ENCODE measurements around the gene TPPP.

TPPP gene

DNA sequence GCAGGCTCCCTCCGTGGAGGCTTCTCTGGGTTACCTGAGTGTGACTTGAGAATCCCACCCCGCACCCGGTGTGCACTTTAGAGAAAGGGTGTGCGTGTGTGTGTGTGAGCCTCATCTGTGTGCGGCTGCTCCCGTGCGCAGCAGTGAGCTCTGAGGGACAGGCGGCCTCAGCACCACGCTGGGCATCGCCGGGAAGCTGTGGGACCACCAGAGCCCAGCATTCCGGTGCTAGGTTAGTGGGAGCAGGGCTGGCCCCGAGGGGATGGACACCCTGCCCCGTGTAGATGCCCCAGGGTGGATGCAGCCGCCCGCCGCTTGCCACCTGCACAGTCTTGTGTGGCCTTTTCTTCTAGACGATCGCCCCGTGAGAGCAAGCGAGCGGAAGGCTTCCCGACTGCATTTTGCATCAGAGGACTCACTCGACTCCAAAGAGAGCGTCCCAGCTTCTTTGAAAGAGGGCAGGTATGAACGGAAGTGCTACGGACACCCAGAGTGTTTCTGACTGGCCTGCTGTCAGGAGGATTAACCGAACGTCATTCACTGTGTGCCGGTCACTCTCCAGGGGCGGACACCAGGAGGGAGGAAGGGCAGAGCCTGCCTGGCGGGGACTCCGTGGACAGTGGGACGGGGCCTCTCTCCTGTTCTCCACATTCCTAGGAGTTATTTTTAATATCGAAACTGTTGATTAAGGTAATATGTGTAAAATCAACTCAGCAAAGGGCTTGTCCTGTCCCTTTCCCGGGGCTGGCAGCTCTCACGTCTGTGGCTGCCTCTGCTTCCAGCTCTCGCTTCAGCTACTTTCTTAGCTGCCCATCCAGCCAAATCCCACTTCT, 68.8 kb downstream of the TPPP start:
- DNase-seq = no peak

DNA sequence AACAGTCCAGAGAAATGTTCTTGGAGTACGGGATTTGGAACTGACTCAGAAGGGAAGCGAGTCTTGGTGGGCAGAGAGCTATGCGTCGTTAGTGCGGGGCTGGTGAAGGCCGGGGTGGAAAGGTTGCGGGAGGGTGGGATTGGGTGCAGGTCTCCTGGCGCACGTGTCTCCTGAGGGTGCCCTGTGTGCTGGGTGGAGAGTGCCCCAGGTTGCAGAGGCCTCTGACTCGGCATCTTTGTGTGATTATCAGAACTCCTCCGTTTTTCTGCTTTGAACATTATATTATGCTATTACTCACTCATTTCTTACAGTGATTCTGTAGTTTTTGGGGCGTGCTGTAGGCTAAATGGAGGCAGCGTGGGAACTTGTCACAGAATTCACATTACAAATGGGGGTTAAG, 69.6 kb downstream of the TPPP start:
- DNase-seq = no peak

DNA sequence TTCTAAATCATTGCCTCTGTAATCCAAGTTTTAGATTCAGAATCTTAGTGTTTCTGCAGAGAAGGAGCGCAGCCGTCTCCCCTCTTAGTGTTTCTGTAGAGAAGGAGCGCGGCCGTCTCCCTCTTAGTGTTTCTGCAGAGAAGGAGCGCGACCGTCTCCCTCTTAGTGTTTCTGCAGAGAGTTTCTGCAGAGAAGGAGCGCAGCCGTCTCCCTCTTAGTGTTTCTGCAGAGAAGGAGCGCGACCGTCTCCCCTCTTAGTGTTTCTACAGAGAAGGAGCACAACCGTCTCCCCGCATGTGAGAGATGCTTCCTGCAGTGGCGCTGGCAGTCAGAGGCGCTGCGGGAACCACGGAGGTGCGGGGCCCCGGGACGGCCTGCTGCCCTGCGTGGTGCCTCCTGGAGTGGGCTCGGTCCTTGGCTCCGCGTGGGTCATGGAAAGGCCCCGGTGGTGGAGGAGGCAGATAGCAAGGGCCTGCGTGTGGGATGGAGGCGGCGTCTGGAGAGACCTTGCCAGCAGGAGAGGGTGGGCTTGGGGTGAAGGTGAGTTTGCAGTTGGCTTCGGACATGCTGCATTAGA, 70.1 kb downstream of the TPPP start:
- DNase-seq = no peak

DNA sequence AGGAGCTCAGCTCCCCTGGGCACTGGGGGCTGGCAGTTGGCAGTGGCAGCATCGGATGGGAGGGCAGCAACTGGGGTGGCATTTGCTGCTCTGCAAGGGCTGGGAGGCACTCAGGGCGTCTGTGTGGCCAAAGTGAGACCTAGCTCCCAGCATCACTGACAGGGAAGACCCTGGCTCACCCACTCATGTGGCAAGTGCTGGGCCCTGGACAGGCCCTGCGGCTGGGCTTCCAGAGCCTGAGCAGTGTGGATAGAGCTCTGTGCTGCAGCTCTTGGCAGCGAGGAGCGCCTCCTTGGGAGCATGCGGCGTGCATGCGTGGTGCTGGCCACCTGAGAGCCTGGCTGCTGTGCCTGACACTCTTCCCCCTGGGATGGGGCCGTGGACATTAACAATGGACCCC, 70.8 kb downstream of the TPPP start:
- DNase-seq = no peak

DNA sequence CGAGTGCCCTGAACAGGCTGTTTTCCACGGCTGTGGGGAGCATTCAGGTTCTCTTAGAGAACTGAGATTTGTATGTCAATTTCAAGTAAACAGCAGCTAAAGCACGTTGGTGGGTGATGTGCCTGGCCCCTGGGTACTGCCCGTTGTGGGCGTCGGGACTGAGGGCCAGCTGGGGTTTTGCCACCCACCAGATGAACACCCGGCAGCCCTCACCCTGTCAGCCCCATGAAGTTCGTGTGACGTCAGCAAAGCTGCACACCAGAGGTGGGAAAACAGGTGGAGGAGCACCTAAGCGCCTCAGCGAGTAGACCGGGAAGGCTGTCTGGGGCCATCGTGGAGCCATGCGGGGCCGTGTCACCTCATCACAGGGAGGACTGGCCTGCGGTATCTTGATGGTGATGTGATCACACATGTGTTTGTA, 71.8 kb downstream of the TPPP start:
- DNase-seq = no peak

DNA sequence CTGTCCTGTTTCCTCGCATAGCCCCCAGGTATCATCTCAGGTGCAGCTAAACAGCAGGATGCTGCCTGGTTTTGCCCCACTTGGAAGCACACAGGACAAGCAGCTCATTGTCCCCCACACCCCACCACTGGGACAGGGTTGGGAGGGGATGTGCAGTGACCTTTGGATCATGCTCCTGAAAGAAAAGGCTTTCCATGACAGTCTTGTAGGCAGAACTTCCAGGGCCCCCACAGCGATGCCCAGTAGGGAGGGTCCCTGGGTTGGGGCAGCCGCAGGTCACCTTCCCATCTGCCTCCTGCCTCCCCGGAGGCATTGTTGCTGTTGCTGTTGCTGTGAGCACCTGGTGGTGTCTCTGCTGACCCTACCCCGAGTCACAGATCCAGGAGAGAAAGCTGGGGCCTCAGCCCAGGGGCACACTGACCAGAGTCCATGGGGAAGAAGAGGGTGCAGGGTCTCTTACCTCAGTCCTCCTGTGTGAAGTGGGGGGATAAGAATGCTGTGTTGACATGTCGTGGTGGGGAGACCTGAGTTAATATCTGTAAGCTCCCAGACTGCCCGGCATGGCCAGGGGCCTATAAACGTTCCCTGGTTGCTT, 72.5 kb downstream of the TPPP start:
- DNase-seq = no peak

DNA sequence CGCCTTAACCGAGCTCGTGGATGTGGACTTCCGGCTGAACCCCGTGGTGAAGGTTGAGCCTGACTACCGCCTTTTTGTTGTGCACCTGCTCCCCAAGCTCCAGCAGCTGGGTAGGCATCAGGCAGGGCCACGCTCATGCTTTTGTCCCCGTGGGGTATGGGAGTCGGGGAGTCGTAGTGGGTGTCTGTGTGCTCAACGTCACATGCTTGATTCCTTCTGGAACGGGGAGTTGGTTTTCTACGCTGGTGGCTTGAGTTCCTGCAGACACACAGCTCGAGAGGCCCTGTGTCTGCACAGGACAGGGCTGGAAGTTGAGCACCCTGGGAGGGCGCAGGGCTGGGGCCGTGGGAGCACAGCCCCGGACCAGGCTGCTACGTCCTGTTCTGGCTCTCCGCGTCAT, 73.0 kb downstream of the TPPP start:
- no peak for DNase-seq

DNA sequence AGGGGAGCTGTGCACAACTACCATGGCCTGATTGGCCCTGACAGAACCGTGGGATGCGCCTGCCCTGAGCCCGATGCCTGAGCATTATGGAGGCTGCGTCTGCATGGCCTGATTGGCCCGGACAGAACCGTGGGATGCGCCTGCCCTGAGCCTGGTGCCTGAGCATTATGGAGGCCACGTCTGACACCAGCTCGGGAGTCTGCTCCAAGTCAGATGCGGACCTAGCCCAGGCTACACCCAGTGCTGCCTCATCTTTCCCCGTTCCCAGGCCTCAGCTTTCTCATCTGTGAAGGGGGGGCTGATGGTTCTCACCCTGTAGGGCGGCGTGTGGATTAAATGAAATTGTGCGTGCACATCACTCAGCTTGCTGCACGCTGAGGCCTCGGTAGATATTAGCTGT, 73.7 kb downstream of the TPPP start:
- no peak for DNase-seq

DNA sequence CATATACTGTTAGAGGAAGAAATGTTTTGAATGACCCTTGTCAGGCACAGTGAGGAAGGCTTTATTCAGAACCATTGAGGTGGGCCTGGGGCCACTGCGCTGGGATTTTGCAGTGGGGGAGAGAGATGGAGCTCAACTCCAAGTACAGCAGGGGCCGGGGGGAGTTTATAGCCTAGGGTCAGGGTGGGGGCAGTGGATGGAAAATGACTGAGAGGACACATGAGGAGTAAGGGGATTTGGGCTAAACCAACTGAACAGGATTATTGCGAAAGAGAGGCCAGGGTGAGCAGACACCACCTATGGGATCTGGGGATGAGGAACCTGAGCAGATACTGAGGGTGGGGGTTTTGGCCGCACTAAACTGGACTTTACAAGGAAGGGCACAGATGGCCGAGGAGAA, 74.7 kb downstream of the TPPP start:
- DNase-seq = no peak

DNA sequence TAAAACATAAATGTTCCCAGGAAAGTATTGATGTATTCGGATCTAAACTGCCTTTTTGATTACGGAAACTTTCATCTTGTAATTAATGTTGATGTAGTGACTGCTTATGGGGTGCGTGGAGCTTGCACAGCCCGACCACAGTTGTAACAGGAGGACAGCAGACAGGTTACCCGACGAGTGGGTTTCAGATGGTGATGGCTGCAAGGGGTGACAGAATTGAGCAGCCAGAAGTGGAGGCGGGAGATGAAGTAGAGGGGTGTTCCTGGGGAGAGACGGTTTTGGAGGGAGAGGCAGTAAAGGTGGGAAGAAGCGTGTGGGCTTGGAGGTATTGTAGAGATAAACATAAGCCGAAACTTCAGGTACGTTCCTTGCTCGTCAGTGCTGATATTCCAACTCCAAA, 75.3 kb downstream of the TPPP start:
- no peak for DNase-seq

DNA sequence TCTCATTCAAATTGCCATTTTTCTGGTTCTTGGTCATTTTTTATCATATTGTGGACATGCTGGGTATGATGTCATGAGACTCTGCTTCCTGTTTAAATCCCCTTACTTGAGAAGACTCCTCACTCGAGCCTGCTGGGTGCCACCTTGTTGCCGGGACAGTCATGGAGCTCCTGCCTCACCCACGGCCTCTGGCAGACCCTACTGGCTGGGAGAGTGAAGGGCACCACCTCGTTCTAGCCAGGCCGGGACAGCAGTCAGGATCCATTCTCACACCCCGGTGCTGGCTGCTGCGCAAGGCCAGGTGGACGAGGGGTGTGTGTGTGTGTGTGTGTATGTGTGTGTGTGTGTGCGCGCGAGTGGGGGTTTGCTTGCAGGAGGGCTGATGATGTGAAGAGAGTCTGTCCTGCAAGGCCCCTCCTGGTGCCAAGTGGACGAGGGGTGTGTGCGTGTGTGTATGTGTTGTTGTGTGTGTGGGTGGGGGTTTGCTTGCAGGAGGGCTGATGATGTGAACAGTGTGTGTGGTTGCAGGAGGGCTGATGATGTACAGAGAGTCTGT, 76.6 kb downstream of the TPPP start:
- no peak for DNase-seq

DNA sequence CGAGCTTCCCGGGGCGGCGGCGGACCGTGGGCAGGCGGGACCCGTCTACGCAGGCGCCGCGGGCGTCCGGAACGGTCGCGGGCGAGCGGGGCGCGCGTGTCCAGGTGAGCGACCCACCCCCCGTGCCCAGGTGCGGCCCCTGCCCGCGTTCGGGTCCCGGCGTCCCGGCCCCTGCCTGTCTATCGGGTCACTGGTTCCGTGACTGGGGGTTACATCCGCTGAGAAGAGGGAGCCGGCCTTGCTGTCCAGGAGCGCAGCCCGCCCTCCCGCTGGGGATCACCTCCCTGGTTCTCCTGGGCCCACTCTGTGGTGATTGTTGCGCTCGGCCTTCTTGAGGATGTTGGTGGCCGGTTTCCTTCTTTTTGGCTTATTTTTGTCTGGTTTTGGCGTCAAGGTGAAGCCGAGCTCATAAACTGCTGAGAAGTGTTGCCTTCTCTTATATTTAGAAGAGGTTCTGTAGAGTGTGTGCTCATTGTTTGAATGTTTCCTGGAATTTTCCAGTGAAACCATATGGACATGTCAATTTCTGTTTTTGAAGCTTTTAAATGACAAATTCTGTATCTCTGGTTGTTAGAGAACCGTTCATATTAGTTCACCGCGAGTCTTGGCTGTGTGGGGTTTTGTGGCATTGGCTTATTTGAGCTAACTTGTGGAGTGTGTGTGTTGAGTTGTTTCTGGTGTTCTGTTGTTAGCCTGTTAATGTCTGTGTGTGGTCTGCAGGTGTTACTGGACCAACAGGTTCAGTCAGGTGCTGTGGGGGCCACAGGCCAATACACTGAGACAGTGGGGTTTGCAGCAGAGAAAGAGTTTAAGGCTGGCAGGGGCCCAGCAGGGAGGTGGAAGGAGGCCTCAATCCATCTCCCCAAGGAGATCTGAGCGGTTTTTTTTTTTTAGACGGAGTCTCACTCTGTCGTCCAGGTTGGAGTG, 80.4 kb downstream of the TPPP start:
- no peak for DNase-seq

DNA sequence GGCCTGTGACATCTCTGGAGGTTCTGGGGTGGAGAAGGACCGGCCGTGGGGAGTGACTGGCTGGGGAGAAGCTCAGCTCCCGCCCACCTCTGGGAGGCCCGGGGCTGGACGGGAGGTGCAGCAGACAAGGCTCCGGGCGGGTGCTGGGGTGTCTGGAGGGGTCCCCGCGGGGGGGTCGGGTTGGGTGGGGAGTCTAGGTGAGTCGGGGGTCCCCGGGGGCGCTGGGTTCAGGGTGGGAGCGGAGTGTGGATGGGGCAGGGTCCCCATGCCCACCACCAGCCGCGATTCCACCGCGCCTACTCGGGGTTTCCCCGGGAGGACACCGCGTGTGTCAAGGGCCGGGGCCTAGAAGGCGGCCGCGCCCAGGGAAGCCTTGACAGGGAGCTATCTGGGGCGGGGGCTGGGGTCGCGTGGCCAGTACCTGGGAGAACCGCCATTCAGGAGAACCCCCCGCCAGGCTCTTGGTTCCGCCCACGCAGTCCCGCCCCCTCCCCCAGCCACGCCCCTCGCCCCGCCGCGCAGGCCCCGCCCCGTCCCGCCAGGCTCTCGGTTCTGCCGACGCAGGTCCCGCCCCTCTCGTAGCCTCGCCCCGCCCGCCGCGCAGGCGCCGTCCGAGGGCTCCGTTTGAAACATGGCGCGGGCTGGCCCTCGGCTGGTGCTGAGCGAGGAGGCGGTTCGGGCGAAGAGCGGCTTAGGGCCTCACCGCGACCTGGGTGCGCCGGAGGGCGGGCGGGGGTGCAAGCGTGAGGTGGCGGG, 81.2 kb downstream of the TPPP start, which contains the start of gene CEP72:
CEP72 (plus strand) TSS at position 610 of the 756 bp plus-strand sequence; CDS start at position 632, 22 bp downstream.
- DNase-seq = peak; percentile 90

DNA sequence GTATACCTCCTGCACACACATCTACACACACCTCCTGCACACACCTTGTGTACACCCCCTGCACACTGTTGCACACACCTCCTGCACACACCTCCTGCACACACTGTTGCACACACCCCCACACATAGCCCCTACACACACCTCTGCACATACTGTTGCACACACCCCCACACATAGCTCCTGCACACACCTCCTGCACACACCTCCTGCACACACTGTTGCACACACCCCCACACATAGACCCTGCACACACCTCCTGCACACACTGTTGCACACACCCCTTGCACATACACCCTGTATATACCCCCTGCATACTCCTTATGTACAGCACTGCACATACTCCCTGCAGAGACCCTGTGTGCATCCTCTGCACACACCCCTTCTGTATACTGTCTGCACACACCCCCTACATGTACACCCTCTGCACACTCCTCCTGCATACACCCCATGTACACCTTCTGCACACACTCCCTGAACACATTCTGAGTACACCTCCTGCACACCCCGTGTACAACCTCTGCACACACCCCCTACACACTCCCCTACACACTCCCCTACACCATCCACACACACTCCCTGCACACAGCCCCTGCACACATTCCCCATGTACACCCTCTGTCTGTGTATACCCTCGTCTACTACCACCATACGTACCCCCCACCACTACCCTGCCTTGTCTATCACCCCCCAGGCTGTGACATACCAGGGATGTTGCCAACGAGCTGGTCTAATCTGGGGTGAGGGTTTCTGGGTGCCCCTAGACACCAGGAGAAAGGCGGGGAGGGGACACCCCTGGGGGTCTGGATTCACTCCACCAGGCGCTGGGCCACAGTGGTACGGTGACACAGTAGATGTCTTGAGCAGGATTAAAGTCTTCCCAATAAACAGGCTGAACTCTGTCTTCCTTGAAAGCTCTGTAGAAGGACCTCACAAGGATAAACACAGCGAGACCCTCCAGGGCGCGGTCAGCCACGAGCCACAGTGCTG, 82.1 kb downstream of the TPPP start:
- DNase-seq = no peak

DNA sequence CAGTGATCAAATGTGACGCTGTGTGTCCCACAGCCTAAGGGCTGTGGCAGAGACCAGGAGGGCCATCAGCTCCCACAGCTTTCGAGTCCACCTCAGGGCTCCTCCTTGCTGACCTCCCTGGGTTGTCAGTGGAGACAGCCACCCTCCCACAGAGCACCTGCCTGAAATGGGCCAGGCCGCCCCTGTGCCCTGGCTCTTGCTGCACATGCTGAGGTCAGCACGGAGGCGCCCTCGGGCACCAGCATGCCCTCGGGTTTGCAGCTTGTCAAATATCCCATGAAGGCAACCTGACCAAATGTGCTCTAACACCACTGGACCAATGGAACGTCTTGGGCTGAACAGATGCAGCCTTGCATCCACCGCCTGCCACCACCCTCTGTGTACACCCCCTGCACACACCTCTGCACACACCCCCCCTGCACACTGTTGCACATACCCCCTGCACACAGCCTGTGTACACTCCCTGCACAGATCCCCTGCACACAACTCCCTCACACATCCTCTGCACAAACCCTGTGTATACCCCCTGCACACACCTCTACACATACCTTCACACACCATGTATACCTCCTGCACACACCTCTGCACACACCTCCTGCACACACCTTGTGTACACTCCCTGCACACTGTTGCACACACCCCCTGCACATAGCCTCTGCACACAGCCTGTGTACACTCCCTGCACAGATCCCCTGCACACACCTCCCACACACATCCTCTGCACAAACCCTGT, 83.0 kb downstream of the TPPP start:
- DNase-seq = no peak

All from effector CD8-positive, alpha-beta T cell (primary cell).